ENCODE results near the gene R3HDM2.

- TF ChIP-seq, protein P1, sequence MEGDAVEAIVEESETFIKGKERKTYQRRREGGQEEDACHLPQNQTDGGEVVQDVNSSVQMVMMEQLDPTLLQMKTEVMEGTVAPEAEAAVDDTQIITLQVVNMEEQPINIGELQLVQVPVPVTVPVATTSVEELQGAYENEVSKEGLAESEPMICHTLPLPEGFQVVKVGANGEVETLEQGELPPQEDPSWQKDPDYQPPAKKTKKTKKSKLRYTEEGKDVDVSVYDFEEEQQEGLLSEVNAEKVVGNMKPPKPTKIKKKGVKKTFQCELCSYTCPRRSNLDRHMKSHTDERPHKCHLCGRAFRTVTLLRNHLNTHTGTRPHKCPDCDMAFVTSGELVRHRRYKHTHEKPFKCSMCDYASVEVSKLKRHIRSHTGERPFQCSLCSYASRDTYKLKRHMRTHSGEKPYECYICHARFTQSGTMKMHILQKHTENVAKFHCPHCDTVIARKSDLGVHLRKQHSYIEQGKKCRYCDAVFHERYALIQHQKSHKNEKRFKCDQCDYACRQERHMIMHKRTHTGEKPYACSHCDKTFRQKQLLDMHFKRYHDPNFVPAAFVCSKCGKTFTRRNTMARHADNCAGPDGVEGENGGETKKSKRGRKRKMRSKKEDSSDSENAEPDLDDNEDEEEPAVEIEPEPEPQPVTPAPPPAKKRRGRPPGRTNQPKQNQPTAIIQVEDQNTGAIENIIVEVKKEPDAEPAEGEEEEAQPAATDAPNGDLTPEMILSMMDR (IDR thresholded peaks at IDR 0.05; ENCODE audit: low read length): no peak
- no peak for TF ChIP-seq EZH2 (IDR thresholded peaks at IDR 0.05; ENCODE audit: borderline replicate concordance, low read length)
Observed at GRCh38 chr12:57384478-57384877, 46.4 kb downstream of the R3HDM2 start.

Data from OCI-LY1 (cell line).